Neural crest cell (in vitro differentiated cells): ENCODE results near the gene MAGI2. TPM values are rescaled to one million over a fixed set of nuclear protein-coding genes. Genes with fewer than 3 reads are reported as not detected.

Source experiments
- DNase-seq: peaks from one replicate; pipeline ENCODE4 v3.0.0; 2021; ENCODE audit warnings: low read depth, mixed read lengths, low spot score
- H3K27ac Mint-ChIP-seq: one replicate; pipeline ENCODE4 v1.8.0; 2021; ENCODE audit warnings: mild to moderate bottlenecking, mixed read lengths; ENCODE audit not compliant: unreplicated experiment
- H3K27me3 Mint-ChIP-seq: 2 replicates; pipeline ENCODE4 v1.8.0; 2021; ENCODE audit warnings: low read depth, mild to moderate bottlenecking, mixed read lengths
- H3K36me3 Mint-ChIP-seq: 2 replicates; pipeline ENCODE4 v1.8.0; 2021; ENCODE audit warnings: low read depth, mild to moderate bottlenecking, mixed read lengths
- H3K4me1 Mint-ChIP-seq: 2 replicates; pipeline ENCODE4 v1.8.0; 2021; ENCODE audit warnings: mixed read lengths
- H3K4me3 Mint-ChIP-seq: one replicate; pipeline ENCODE4 v1.8.0; 2021; ENCODE audit warnings: mild to moderate bottlenecking, mixed read lengths
- H3K9me3 Mint-ChIP-seq: 2 replicates; pipeline ENCODE4 v1.8.0; 2021; ENCODE audit warnings: mixed read lengths
- CTCF ChIP-seq: fragments of 200-600 bp; sonication (generic); conservative IDR thresholded peaks from 2 replicates; pipeline ENCODE4 v1.5.0; 2021; ENCODE audit warnings: antibody characterized with exemption, mild to moderate bottlenecking
- total RNA-seq: library from RNA; stranded (reverse); gene quantifications from 2 replicates; pipeline ENCODE4 v1.2.1, GENCODE V29; 2021

MAGI2 gene
- total RNA-seq, 1 donor from 2014 or later: 10.0 TPM

GRCh38 chr7:78047800-78048199, 1405.7 kb downstream of the MAGI2 start:
- Mint-ChIP-seq H3K4me1 (peaks cover 7% of the 10 kb centered on the region), H3K4me3 (no peak overlapping the region), H3K27ac (no peak overlapping the region), H3K9me3 (peaks cover 3% of the 10 kb centered on the region), H3K27me3 (no peaks in the 10 kb centered on the region), H3K36me3 (no peaks in the 10 kb centered on the region)
- no peak for TF ChIP-seq CTCF
- no peak for DNase-seq

DNA sequence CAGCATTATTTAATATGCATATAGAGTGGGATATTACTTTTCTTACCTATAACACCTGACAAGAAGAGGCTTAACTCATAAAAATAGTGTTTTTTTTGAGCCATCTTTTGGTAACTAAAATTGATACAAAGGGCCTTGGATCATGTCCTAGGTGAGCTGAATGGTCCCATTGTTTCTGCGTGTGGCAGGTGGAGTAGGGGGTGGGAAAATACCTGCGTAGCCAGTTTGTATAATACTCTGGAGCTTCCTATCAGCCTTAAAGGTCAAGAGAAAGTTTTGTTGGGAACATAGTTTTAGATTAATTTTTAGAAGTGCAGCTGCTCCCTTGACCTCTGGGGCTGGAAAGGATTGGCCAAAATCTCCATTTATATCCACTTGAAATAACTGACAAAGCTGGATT, 1410.3 kb downstream of the MAGI2 start:
- Mint-ChIP-seq H3K27me3 (peaks cover 3% of the 10 kb centered on the region), H3K4me3 (no peak overlapping the region), H3K27ac (no peak overlapping the region)

GRCh38 chr7:78041423-78041822, 1412.0 kb downstream of the MAGI2 start:
- no peak for TF ChIP-seq CTCF
- Mint-ChIP-seq H3K9me3 (peaks cover 3% of the 10 kb centered on the region), H3K4me3 (no peak overlapping the region), H3K27me3 (peaks cover 3% of the 10 kb centered on the region), H3K27ac (no peak overlapping the region), H3K36me3 (no peaks in the 10 kb centered on the region), H3K4me1 (no peaks in the 10 kb centered on the region)
- no peak for DNase-seq

More for the DNA sequence above, 1410.3 kb downstream of the MAGI2 start:
- TF ChIP-seq CTCF: no peak
- Mint-ChIP-seq H3K36me3 (no peaks in the 10 kb centered on the region), H3K4me1 (no peaks in the 10 kb centered on the region), H3K9me3 (peaks cover 3% of the 10 kb centered on the region)
- DNase-seq: no peak

DNA sequence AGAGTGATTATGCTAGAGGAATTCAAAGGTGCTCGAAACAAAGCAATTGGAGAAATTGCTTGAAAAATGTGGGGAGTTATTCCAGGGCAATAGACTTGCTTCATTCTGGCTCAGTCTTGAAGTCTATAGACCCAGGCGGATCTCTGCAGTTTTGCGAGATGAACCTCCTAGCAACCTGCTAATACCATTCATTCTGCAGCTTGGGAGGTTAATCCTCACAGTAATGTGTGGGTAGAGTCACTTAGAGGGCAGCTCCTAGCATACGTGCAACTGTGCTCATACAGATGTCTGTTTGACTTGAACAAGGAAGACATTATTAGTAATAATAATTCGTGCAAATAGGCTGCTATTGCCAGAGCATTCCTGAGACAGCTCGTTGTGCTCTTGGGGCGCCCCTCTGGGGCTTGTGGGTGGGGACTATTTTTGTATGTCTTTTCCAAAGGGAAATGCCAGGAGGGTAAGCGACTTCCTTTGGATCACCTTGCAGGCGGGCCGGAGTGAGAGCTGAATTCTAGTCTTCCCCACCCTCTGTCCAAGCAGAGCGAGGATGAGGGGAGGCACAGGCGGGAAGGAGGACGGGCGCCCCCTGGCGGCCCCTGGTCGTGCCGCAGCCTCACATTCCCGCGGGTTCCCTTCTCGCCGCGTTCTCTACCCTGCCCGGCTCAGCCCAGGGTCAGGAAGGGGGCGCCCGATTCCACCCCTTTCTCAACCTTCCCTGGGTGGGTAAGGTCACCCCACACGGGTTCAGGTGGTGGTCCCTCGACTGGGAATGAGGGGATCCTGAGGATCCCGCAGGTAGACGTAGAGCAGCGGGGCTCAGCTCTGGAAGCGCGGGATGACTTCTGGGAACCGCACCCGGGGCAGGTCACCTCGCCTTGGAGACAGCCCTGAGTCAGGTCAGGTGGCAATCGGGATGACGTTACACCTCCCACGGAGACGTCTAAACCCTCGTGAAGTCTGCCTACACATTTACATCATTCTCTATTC, 1413.4 kb downstream of the MAGI2 start:
- H3K9me3 Mint-ChIP-seq: no peaks in the 10 kb centered on the region
- no peak for DNase-seq
- H3K4me1 Mint-ChIP-seq: no peaks in the 10 kb centered on the region
- peaks cover 3% of the 10 kb centered on the region for H3K27me3 Mint-ChIP-seq
- no peak overlapping the region for H3K4me3 Mint-ChIP-seq
- H3K27ac Mint-ChIP-seq: no peak overlapping the region
- no peaks in the 10 kb centered on the region for H3K36me3 Mint-ChIP-seq
- peak; percentile 29 for TF ChIP-seq CTCF

GRCh38 chr7:78038465-78039080, 1414.9 kb downstream of the MAGI2 start:
- peaks cover 4% of the 10 kb centered on the region for H3K27me3 Mint-ChIP-seq
- H3K4me3 Mint-ChIP-seq: no peak overlapping the region

More at GRCh38 chr7:78038465-78039080, 1414.9 kb downstream of the MAGI2 start:
- Mint-ChIP-seq H3K9me3 (peaks cover under 1% of the 10 kb centered on the region), H3K27ac (no peak overlapping the region), H3K36me3 (no peaks in the 10 kb centered on the region), H3K4me1 (no peaks in the 10 kb centered on the region)
- no peak for TF ChIP-seq CTCF
- no peak for DNase-seq
